GM12865 (cell line): ENCODE data around the gene FGF14.

Experiments
- DNase-seq: peaks from one replicate; pipeline ENCODE4 v3.0.0; 2010; ENCODE audit warnings: low read depth
- H3K4me3 ChIP-seq: 2 replicates; pipeline ENCODE4 v1.5.1; 2011; ENCODE audit warnings: mild to moderate bottlenecking, low read depth, low read length, control low read depth
- TF ChIP-seq, protein P1 (sequence below): IDR thresholded peaks from 2 replicates; pipeline ENCODE4 v1.5.1; 2011; ENCODE audit warnings: low read length, control low read depth, low read depth, inconsistent platforms; ENCODE audit not compliant: insufficient read depth; ENCODE audit errors: missing control alignments

FGF14 gene

GRCh38 chr13:101709952-101710351, 691.9 kb downstream of the FGF14 start:
- no peak overlapping the region for H3K4me3 ChIP-seq
- no peak for DNase-seq
- TF ChIP-seq, protein P1, sequence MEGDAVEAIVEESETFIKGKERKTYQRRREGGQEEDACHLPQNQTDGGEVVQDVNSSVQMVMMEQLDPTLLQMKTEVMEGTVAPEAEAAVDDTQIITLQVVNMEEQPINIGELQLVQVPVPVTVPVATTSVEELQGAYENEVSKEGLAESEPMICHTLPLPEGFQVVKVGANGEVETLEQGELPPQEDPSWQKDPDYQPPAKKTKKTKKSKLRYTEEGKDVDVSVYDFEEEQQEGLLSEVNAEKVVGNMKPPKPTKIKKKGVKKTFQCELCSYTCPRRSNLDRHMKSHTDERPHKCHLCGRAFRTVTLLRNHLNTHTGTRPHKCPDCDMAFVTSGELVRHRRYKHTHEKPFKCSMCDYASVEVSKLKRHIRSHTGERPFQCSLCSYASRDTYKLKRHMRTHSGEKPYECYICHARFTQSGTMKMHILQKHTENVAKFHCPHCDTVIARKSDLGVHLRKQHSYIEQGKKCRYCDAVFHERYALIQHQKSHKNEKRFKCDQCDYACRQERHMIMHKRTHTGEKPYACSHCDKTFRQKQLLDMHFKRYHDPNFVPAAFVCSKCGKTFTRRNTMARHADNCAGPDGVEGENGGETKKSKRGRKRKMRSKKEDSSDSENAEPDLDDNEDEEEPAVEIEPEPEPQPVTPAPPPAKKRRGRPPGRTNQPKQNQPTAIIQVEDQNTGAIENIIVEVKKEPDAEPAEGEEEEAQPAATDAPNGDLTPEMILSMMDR = no peak

DNA sequence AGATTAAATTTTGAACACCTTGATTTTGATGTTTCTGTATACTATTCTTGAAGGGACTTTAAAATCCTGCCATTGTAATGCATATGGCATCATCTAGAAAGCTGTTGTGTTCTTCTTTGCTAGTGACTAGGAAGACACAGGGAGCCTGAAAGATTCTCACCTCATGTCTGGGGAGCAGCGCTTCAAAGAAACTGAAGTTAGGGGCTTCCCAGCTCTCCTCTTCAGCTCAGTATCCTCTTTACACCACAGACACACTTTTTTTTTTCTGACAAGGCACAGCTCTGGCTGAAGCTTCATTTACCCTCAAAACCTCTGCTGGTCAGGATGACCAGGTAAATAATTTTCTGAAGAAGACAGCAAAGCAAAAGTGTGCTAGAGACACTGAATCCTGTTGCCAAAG, 693.7 kb downstream of the FGF14 start:
- TF ChIP-seq, protein P1 = no peak
- no peak overlapping the region for H3K4me3 ChIP-seq
- DNase-seq = no peak

DNA sequence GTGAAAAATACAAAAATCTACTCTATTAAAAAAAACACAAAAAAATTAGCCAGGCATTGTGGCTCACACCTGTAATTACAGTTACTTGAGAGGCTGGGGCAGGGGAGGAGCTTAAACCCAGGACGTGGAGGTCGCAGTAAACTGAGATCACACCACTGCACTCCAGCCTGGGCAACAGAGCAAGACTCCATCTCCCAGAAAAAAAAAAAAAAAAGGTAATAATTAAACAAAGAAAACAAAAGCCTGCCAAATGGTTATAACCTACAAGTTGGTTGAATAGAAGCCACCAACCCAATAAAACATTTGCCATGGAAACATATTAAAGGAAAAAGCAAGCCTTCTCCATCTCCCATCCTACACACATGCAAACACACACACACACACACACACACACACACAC, 694.2 kb downstream of the FGF14 start:
- no peak for DNase-seq
- H3K4me3 ChIP-seq = no peak overlapping the region
- TF ChIP-seq, protein P1 = no peak

- TF ChIP-seq, protein P1 = no peak
- no peak overlapping the region for H3K4me3 ChIP-seq
- DNase-seq = no peak
Measured at GRCh38 chr13:101706651-101707050, 695.2 kb downstream of the FGF14 start.

DNA sequence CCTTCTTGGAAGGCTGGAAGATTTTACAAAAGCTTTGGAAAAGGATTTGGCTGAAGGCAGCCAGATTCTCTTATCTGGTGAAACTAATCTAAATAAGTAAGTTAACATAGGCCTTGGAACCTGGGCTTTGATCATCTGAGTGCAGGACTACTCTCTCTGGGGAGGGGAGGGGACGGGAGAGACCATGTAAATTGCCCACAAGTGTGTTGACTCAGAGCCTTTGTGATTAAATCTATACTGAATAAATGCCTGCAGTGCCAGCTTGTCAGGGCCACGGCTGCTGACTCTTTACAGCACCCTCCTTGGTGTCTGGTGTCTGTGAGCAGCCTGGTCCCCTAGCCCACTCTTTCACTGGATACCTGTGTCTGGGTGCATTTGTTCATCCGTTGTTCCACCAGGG, 698.0 kb downstream of the FGF14 start:
- no peak overlapping the region for H3K4me3 ChIP-seq
- TF ChIP-seq, protein P1 = no peak
- DNase-seq = no peak

DNA sequence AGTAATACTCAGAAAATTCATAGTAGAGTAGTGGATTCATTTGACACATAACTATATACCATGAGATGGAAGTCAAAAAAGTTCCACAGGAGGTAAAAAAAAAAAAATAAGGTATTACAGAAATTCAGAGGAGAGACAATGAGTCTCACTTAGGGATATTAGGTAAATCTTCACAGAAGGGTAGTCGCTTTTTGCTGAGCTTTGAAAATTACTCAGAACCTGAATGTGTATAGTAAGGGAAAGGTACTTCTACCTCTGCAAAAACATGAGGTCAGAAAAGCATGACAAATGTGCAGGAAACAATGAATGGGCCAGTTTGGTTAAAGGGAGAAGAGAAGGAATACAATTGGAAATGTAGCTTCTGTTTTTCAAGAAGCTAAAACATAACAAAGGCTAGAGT, 698.8 kb downstream of the FGF14 start:
- no peak overlapping the region for H3K4me3 ChIP-seq
- TF ChIP-seq, protein P1 = no peak
- DNase-seq = no peak

DNA sequence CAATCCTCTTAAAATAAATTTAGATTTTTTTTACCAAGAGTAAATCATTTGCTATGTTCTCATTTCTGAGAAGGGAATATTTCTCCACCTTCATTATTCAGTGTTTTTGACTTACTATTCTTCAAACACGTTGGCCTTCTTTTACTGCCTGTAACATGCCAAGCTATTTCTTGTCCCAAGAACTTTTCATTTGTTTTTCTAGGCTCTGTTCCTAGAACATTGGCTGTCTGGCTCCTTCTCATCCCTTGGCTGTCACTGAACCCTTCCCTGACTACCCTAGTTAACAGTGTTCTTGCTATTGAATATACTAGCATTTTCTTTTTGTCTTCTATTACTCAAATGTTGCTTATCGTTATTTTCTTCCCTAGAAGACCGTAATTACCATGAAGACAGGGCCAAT, 701.2 kb downstream of the FGF14 start:
- DNase-seq = no peak
- no peak overlapping the region for H3K4me3 ChIP-seq

More for the DNA sequence above, 701.2 kb downstream of the FGF14 start:
- TF ChIP-seq, protein P1 = no peak
